SK-N-DZ (cell line): ENCODE results near the gene PLD6. TPM values are rescaled to one million over a fixed set of nuclear protein-coding genes. Genes with fewer than 3 reads are reported as not detected.
"Not testable (repeated sequence)": the region's sequence is repeated elsewhere in the genome, so short reads cannot be mapped to it uniquely, and the experiment has no call there.

Experiments used
- DNase-seq: peaks from one replicate; pipeline ENCODE4 v3.0.0-alpha.2; 2015; ENCODE audit warnings: low spot score
- polyA plus RNA-seq, 2 experiments: library from polyadenylated mRNA; depleted of rRNA; stranded (reverse); fragments of >200 nt; gene quantifications; 2 replicates each; pipeline ENCODE4 v1.2.3, GENCODE V29; 2014

The PLD6 gene, protein sequence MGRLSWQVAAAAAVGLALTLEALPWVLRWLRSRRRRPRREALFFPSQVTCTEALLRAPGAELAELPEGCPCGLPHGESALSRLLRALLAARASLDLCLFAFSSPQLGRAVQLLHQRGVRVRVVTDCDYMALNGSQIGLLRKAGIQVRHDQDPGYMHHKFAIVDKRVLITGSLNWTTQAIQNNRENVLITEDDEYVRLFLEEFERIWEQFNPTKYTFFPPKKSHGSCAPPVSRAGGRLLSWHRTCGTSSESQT
- polyA plus RNA-seq (2014; cell fraction: cytosol; rRNA removed) = 26.9 TPM in 2 replicates
- 9.1 and 12.6 TPM in 2 replicates for polyA plus RNA-seq (2014; cell fraction: nucleus; rRNA removed)

DNA sequence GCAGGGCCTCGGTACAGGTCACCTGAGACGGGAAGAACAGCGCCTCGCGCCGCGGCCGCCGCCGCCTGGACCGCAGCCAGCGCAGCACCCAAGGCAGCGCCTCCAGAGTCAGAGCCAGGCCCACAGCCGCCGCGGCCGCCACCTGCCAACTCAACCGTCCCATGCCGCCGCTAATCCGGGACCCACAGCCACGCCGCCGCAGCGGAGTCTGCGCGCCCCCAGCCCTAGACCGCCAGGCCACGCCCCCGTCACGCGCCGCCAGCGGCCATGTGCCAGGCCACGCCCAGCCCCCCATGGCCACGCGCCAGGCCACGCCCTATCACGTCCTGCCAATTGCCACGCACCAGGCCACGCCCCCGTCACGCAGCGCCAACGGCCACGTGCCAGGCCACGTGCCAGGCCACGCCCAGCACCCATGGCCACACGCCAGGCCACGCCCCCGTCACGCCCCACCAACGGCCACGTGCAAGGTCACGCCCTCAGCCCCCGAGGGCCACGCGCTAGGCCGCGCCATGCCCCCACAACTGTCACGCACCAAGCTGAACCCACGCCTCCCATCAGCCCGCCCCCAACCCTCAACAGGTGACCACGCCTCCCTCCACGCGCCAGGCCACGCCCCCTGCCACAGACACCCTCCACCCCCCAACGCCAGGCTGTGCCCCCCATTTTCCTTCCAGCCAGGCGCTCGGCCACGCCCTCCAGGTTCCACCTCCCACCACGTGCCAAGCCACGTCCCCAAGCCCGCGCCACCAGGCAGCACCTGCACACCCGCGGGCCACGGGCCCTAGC lies at the start of gene PLD6:
Gene PLD6 (minus strand): TSS at position 210 of the 789 bp plus-strand sequence. CDS start 47 bp downstream, at position 163.
- DNase-seq = peak; percentile 89

DNA sequence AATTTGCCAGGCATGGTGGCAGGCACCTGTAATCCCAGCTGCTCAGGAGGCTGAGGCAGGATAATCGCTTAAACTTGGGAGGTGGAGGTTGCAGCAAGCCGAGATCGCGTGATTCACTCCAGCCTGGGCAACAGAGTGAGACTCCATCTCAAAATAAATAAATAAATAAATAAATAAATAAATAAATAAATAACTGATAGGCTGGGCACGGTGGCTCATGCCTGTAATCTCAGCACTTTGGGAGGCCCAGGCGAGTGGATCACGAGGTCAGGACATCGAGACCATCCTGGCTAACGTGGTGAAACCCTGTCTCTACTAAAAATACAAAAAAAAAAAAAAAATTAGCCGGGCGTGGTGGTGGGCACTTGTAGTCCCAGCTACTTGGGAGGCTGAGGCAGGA lies 49.6 kb upstream of the PLD6 start:
- not testable (repeated sequence) for DNase-seq

DNA sequence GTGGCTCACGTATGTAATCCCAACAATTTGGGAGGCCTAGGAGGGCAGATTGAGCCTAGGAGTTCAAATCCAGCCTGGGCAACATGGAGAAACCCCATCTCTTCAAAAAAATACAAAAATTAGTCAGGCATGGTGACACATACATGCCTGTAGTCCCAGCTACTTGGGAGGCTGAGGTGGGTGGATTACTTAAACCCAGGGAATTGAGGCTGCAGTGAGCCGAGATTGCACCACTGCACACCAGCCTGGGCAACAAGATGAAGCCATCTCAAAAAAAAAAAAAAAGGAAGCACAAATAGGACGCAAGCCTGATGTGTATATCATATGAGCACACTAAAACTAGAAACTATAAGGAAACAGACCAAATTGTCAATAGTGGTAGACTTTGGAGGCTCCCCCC lies 47.9 kb upstream of the PLD6 start:
- no peak for DNase-seq

DNA sequence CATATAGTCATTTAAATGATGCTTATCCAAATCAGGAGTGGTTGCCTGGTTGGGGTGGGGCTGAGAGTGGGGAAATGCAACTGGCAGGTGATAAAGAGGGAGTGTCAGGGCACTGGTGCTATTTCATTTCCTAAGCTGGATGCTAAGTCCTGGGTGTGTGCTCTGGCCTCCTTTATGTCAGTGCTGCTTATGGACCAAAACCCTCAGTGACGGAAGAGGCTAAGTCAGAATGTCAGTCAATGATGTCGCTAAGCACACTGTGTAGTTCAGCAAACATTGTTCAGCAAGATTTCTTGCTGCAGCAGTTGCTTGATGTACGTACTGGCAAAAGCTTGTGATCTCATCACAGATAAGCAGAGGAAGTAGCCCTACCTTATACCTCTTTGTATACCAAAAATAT lies 47.3 kb upstream of the PLD6 start:
- DNase-seq = no peak

DNA sequence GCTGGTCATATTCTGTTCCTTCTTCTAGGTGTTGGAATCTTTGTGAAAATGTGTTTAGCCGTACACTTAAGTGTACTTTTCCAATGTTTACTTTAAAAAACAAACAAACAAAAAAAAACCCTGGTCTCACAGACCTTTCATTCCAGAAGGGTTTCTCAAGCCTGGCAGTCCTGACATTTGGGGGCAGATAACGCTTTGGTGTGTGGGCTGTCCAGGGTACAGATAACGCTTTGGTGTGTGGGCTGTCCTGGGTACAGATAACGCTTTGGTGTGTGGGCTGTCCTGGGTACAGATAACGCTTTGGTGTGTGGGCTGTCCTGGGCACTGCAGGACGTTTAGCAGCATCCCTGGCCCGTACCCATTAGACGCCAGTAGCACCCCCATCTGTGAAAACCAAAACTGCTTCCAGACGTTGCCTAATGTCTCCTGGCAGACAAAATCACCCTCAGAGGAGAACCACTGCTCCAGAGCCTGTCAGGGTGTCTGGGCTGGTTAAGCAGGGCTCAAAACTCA lies 46.1 kb upstream of the PLD6 start:
- DNase-seq = no peak

DNA sequence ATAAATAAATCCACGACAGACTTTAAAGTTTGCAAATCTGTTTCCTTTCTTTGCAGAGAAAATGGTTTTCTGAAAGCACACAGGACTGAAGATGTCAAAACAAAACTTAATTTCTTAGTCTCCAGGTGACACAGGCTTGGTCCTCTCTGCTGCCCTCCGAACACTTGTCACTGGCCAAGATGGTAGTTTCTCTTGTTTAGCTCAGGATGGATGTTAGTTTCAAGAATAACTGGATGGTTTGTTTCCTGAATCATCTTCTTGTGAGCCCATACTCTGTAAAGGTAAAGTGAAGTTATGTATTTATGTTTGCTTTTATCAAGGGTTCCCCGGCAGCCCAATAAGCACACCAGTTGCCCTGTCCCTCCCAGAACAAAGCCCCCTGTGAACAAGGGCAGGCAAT lies 40.7 kb upstream of the PLD6 start:
- DNase-seq = no peak

DNA sequence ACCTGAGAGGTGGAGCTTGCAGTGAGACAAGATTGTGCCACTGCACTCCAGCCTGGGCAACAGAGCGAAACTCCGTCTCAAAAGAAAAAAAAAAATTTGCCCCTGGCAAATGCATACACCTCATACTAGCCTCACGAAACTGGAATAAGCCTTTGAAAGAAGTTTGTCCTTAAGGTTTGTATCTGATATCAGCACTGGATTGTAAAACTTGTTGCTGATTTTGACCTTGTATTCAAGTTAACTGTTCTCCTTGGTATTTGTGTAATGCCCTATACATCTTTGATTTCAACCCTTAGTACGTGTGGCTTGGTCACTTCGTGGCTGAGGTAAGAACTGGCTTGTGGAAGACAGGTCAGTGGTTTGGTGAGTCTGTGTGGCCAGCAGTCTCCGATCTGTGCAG lies 37.0 kb upstream of the PLD6 start:
- DNase-seq = no peak

DNA sequence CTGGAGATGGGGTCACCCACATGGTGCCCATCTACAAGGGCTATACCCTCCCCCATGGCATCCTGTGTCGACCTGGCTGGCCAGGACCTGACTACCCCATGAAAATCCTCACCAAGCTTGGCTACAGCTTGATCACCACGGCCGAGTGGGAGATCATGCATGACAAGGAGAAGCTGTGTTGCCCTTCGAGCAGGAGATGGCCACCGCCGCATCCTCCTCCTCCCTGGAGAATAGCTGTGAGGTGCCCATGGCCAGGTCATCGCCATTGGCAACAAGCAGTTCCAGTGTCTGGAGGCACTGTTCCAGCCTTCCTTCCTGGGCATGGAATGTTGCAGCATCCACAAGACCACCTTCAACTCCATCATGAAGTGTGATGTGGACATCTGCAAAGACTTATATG lies 36.1 kb upstream of the PLD6 start:
- no peak for DNase-seq

DNA sequence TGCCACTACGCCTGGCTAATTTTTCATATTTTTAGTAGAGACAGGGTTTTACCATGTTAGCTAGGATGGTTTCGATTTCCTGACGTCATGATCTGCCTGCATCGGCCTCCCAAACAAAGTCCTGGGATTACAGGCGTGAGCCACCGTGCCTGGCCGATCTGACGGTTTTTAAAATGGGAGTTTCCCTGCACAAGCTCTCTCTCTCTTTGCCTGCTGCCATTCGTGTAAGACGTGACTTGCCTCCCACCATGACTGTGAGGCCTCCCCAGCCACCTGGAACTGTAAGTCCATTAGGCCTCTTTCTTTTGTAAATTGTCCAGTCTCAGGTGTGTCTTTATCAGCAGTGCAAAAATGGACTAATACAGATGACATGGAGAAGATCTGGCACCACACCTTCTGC lies 35.5 kb upstream of the PLD6 start:
- DNase-seq = no peak

DNA sequence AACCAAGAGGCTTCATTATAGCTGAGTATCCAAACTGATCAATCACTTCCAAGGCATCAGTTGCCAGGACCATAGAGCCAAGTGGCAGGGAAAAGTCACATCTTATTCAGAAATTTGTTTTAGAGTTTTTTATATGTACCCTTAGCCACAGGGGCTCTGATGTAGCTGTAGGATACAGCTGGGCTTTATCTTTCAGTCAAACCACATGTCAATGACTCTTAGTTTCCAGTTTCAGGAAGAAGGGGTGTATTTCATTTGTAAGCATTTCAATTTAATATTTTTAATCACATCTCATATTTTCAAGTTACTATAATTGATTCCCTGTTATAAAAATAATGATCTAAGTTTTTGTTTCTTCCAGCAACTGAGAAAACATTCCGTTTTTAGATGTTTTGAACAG lies 33.7 kb upstream of the PLD6 start:
- no peak for DNase-seq

DNA sequence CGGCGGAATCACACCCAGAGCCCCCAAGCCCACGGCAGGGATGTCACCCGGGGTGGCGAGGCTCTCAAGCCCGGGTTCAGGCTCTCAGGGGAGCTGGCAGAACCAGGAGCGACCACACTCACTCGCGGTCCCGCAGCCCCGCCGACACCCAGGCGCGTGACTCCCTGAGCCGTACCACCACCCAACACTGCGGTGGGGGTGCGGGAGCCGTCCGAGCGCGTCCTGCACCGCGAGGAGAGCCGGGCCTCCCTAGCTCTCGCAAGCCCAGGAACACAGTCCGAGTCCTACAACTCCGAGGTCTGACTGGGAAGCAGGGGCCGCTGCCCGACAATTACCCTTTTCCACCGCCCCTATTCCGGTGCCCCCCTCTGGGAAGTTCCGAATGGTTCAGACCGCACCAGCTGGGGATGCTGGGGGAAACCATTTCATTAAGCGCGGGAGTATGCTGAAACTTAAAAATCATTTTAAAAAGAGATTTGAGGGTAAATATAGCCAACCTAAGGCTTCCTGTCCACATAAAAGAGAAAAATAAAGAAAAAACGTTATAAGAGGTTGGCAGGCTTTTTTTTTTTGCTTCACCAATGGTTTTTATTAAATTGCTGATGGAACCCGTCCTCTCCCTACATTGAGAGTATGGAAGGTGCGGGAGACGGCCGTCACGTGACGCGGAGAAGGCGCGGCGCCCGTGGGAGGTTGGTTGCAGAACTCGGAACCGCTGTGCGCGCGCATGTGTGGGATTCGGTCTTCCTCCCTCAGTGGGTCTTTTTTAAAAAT lies 31.1 kb upstream of the PLD6 start, which contains the start of gene FLCN:
Gene FLCN (minus strand): TSS at position 143 of the 774 bp plus-strand sequence. CDS start 9,031 bp downstream, outside the sequence.
- DNase-seq = peak; percentile 92

DNA sequence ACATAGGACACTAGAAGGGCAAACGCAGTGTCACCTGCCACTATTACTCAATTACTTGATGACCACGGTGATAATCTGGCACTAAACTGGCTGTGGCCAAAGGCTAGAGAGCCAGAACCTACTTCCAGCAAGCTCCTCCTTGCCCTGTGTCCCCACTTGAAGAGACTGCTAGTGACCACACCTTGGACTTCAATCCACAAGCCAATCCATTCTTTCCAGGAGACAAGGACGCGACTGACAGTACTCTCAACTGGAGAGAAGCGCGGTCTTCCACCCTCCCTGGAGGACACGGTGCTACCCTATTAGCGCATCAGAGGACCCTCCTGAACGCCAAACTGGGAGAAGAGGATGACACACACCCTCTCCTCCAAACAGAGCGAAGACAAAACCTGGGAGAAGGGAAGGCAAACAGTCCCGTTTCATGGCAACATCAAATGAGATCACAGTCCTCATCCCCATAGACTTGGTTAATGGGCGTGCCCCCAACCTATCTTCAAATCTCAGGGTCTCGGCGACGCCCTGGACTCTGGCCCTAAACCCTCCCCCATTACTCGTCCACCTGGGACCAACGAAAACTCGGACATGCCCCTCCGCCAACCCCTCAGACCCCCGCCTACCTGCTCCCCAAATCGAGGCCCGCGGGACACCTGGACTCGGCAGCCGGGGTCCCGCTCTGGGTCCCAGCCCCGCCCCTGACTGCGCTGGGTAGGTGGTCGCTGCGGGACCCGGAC lies 30.3 kb upstream of the PLD6 start:
- DNase-seq = peak; percentile 28

DNA sequence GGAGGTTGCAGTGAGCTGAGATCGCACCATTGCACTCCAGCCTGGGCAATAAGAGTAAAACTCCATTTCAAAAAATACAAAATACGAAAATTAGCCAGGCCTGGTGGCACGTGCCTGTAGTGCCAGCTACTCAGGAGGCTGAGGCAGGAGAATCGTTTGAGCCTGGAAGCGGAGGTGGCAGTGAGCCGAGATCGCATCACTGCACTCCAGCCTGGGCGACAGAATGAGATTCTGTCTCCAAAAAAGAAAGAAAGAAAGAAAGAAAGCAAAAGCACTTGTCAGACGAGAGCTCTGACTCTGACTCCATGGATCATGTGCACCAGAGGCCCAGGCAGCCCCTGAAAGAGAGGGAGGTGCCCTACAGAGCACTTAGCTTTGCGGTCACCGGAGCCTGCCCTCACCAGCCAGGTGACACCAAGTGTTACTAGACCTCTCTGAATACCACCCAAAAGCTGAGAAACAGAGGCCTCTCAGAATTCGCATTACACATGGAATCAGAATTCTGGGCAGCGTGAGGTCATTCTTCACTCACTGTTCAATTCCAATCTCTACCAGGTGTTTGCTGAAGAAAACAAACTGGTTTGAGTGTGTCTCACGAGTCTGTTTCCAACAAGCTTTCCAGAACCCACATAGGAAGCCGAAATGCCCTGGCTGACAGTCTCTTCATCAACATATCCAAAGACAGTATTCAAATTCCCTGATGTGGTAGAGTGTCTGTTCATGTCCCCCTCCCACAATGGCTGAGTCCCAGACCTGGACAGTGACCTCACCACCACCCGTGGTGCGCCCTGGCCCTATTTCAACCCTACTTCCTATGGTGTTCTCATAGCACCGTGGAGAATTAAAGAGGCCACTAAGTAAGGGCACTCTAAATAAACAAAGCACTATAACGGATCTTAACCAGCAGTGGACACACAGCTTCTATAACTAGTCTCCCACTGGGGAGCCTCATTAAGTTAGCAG lies 29.4 kb upstream of the PLD6 start:
- no peak for DNase-seq

DNA sequence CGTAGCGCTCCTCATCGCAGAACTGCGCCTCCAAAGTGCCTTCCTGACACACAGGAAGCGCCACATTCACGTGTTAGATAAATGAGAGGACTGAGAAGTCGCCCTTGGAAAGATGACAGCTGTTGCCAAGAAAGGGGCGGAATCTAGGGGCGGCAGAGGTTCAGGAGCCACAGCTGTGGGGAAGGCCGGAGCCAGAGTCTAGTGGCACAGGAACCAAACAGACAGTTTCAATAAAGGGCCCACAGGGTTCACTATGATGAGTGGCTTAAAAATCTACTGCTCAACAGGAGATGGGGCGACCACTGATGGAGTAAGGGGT lies 26.1 kb upstream of the PLD6 start:
- DNase-seq = no peak

DNA sequence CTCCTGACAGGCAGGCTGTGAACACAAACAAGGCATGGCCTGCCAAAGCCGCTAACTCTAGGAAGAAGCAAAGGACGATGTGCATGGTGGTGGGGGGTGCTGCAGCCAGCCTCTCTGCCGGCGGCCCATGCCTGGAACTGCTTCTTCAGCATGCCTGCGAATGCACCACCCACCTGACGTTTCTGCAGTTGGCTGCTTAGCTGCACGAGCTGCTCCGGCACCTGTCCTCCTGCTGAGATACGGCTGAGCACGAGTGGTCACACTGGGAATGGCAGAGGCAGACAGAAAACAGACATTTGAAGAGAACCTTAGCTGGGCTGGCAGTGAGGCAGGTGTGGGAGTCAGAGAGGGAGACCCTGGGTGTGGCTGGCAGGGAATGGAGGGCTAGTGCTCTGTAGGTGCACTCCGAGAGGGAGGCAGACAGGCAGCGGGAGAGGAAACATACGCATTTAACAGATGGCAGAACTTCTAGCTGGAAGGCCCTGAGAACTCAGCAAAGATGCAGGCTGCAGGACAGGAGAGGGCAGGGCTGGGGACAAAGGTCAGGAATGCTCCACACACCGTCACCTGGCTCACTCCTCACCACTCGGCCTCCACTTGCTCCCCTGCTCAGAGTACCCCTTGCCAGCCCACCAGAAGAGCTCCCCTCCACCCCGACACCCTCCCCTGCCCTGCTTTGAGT lies 25.6 kb upstream of the PLD6 start:
- no peak for DNase-seq

DNA sequence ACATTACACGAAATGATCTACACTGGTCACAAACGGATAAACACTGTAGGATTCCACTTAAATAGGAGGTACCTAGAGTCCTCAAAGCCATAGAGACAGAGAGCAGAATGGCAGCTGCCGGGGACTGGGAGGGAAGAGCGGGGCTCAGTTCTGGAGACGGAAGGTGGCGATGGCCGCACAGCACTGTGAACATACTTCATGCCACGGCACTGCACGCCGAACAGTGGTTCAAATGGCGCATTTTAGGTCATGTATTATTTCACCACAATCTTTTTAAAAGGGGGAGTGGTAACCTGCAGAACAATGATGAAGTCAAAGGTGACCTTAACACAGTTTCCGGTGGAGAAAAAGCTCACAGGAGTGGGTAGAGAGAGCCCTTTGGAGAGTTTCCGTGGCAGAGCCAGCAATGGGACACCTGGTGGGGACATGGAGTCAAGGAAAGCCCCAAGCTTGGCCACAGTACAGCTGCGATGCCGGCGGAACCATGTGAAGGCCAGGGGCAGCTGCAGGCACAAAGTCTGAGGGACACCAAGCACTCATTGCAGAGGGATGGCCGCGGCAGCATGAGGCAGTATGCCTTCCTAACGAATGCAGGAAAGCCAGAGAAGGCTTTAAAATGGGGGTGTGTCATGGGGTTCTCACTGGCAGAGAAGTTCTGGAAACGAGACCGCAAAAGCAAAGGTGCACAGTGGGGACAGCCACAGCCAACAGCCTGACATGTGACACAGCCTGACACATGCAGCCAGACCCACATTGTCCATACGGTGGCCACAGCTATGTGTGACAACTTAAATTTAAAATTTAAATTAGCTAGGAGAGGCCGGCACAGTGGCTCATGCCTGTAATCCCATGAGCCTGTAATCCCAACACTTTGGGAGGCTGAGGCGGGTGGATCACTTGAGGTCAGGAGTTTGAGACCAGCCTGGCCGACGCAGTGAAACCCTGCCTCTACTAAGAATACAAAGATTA lies 23.6 kb upstream of the PLD6 start:
- DNase-seq = no peak

DNA sequence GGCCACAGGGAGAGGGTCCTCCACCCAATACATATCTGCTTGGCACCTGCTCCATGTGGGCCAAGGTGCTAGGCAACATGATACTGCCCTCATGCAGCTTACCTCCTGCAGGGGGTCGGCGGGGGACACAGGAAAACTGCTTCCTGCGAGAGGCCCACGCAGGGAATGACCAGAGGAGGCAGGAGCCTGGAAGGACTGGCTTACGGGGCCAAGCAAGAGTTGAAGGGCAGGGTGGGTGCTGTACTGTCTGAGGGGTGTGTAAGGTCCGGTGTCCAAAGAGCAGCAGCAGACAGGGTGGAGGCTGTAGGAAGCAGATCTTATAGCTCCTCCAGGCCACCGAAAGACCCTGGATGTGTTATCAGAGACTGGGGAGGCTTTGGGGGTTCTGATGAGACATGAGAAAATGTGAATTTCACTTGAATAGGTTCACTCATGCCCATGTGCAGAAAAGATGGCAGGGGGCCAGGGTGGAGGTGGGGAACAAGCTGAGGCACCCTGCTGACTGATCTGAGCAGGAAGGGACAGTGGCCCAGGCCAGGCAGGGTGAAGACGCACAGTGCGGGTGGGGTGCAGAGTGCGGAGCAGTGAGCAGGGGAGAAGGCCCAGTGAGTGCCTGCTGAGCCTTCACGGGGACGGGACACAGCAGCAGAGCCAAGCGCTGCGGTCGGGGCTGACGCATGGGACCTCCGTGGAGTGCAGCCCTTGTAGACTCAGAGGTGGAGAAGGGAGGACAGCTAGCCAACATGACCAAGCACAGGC lies 22.6 kb upstream of the PLD6 start:
- no peak for DNase-seq
